DLD1 (cell line): ENCODE data around the gene SRPK2.

Source experiments
- in situ Hi-C: cut with HindIII; loops from 2 replicates; pipeline ENCODE4 v1.10.0; 2017; ENCODE audit warnings: low sequenced_read_pairs

The SRPK2 gene

DNA sequence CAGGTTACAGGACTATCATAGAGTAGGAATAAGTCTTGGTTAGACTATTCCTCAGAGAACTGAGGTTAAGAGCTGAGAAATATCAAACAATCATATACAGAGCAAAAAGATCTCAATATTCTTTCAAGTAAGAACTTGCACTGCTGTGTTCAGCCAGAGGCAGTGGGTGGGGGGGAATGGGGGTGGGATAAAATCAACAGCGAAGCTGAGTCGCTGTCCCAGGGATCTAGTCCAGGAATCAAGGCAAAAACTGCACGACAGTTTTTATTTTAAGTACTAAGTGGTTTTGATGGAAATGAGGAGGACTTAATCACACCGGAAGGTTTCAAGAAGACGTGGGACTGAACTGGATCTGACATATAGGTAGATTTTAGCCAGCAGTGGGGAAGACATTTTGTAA, 159.1 kb downstream of the SRPK2 start:
- in situ Hi-C loops = no loop called here

DNA sequence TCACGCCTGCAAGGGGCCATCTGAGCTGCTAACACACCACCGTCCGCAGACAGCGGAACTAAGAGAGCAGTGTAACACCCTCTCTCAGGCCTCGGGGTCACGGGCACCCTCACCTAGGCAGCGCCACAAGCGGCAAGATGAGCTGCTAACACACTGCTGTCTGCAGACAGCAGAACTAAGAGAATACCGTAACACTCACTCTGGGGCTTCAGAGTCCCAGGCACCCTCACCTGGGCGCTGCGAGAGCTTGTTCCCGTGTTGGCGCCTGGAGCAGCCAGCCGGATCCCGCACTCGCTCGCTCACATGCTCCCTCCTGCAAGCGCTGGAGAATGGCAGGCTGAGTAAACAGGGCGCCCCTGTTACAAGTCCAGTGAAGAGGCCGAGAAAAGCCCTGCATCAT, 160.2 kb downstream of the SRPK2 start:
- in situ Hi-C loops = no loop called here

DNA sequence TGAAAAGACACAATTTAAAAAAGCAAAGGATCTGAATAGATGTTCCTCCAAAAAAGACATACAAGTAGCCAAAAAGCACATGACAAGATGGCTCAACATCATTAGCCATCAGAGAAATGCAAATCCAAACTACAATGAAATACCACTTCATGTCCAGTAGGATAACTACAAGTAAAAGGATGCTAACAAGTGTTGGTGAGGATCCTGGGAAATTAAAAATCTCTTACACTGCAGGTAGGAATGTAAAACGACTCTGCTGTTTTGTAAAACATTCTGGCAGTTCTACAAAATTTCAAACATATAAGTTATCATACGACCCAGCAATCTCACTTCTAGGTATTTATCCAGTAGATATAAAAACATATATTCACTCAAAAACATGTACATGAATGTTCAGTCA, 161.3 kb downstream of the SRPK2 start:
- in situ Hi-C loops = no loop called here

DNA sequence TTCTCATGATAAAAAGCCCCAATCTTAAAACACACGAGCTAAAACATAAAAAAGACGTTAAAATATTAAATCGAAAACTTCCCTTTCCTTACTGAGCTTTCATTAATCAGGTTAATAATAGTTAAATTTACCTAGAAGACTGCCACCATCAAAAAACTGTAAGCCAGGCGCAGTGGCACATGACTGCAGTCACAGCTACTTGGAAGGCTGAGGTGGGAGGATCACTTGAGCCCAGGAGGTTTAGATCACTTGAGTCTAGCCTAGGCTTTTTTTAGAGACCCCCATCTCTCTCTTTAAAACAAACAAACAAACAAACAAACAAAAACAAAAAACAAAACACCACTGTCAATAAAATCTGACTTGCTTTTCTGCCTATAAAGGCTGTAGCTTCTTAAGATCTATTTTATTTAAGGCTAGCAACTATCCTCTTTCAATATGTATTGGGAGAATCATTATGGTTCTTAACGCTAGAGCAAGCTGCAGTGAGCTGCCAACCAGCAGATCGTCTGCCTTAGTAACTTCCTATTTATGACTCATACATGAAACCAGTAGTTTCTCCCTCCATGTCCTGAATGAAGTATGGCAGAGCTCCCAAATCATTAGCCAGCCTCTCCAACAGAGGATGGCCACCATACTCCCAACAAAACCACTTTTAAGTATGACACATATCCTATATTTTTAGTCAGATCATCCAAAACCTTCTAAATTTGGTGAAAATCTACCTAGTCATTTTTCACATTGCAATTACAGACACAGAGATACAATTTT, 163.7 kb downstream of the SRPK2 start:
- in situ Hi-C loops = no loop called here

DNA sequence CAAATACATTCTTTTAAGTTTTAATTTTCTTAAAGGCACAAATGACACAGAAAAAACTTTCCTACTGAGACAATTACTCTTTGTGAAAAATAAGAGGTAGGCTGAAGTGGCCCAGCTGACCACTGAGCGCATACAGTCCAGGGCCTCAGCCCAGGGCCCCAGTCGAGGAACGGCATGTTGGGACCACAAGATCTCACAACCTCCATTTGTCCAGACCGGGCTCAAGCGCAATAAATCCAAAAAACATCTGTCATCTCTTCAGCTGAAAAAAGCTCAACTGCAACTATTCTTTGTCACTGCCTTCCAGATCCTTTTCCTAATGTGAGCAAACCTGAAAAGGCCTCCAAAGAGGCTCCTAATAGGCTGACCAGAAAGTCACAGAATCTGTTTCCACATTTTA, 165.8 kb downstream of the SRPK2 start:
- in situ Hi-C loops = no loop called here

DNA sequence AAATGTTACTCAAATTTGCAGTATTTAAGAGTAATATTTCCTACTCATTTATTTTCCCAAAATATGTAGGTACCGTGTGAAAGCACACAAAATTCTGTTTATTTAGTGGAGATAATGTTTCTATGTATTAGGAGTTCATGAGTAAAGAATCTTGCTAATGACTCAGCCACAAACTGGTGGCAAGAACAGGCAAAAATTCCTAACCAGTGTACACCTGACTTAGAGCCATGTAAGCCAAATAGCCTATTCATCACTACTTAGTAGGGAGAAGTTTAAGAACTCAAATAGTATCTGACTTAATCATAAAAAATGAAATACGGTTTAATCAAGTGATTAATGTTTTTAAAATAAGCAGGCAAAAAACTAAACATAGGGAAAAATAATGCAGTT, 169.0 kb downstream of the SRPK2 start:
- in situ Hi-C loops = no loop called here

DNA sequence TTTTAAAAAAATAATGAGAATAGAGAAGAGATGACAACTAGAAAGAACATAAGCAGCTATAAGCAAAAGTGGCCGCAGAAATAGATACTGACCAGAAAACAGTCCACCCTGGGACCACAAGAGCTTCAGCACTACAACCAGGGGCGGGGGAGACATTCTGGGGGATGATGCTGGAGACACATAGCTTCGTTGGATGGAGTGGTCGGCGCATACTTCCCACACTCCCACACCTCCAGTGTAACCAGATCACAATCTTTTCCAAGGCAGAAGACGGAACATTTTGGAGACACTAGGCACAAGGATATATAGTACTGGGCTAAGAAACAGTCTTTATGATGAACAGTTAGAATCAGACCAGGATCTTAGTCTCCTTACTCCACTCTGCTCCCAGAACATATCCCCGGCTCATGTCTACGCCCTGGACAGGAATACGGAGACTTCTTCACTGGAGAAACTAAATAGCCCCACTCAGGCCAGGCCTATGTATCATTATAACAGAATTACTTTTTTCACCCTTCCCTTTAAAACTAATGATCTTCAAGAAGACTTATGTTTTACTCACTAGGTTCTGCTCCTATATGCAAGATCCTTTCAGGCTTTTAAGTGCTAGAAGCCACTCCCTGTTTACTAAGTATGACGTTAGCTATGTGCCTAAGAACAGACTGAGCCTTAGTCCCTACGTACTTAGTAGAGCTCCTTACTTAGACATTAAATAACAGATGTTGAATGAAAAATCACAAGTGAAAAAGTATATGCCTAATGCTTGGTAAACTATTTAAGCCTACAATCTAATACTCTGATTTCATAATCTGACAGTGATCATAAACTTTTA, 169.6 kb downstream of the SRPK2 start:
- in situ Hi-C loops = no loop called here

DNA sequence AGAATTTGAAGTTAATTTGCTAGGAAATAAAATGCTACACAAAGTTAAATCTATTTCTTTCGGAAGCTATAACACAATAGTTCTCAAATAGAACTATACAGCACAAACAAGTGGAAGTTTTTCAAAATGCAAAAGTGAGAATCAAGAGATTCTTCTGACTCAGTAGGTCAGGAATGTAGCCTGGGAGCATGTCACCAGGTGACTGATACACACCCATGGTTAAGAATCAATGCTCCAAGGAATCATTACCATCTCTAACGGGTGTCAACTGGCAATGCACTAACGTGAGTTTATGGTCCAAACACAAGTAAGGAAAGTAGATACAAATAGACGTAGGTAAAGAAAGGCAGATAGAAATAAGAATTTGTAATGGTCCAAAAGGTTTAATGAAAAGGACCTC, 170.5 kb downstream of the SRPK2 start:
- in situ Hi-C loops = no loop called here

DNA sequence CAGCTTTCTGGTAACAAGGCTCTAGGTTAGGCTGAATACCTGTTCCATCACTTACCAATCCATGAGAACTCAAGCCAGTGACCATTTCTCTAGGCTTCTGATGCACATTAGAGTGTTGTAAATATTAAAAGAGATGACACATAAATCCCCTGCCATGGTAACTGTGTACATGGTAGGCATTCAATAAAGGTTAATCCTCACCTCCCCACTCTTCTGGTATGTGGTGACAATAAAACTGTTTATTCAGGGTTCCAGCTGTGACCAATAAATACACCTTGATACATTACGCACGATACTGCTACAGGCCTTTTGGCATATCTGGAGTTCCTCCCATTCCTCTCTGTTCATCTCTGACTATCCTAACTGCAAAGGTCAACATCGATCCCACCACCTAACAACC, 171.9 kb downstream of the SRPK2 start:
- in situ Hi-C loops = no loop called here

DNA sequence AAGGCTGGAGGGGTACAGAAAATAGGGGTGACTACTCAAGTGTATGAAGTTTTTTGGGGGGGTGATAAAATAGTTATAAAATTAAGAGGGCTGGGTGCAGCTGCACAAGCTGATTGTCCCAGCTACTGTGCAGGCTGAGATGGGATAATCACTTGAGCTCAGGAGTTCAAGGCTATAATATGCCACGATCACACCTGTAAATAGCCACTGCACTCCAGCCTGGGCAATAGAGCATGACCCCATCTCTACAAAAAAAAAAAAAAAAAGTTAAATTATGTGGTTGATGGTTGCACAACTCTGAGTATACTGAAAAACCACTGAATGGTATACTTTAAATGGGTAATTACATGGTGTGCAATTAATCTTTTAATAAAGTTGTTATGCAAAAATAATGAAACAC, 172.9 kb downstream of the SRPK2 start:
- in situ Hi-C loops = no loop called here

DNA sequence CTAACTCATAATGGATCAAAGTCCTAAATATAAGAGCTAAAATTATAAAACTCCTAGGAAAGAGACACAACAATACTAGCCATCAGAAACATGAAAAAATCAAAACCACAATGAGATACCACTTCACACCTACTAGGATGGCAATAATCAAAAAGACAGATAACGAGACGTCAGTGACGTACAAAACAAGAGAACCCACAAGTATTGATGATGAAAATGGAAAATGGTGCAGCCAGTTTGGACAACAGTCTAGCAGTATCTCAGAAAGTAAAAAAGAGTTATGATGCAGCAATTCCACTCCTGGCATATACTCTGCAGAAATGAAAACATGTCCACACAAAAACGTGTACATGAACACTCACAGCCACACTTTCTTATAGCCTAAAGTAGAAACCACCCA, 173.5 kb downstream of the SRPK2 start:
- in situ Hi-C loops = no loop called here

DNA sequence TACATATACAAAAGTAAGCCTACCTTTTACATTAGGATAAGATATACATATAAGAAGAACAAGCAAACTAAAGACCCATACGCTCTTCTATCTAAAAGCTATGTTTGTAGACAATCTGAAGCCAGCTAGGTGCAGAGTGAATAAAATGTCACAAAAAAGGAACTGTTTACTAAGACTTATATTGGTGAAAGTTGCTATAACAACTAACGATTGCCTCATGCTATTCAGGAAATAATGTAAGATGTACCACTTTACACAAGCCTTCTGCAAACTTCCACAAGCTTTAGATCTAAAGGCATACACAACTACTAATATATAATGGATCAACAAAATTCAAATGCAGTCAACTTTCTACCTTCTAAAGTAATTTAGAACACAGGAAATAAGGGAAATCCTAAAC, 175.1 kb downstream of the SRPK2 start:
- in situ Hi-C loops = no loop called here

DNA sequence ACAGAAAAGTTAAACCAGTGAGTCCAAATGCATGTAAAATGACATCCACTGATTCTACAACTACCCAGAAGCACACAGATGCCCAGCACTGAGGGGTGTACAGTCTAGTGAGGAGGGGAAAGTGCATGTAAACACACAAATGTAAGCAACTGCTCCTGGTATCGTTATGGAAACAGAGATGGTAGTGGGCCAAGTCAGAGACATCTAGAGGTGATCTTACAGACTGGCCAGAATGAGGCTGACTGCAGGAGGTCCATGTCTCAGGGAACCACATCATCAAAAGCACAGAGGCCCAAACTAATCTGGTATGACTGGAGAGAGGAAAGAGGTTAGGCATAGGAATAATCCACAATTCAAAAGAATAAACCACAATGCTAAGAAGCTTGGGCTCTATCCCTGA, 176.5 kb downstream of the SRPK2 start:
- in situ Hi-C loops = no loop called here

DNA sequence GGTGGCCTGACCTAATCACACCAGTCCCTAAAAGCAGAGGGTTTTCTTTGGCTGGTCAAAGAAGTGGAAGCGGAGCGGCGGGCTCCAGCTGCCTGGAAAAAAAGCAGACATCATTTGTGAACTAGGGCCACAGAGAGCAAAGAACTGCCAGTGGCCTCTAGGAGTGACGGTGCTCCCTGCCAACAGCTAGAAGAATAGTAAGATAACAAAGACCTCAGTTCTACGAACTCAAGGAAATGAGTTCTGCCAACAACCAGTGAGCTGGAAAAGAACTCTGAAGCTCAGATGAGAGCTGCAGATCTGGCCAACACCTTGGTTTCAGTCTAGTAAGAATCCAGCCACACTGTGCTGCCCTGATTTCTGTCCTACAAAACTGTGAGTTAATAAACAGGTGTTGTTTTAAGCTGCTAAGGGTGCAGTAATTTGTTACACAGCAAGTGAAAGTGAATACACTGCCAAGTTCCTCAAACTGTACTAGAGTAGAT, 178.0 kb downstream of the SRPK2 start:
- in situ Hi-C loops = no loop called here

DNA sequence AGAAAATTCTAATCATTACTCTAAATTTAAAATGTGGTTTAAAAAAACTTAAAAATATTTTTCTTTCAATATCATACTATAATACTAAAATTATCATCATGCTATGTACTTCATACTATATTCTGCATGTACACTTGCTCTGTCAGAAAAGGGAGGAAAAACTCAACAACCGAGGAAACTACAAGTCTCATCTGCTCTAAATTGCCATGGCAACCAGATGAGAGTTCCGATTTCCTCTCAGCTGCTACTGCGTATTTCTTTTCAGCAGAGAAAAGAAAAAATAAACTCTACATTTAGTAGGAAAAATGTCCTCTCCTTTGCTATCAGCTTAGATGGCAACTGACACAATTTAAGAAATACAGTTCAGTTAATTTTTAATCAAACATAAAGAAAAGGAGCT, 178.9 kb downstream of the SRPK2 start:
- in situ Hi-C loops = no loop called here

DNA sequence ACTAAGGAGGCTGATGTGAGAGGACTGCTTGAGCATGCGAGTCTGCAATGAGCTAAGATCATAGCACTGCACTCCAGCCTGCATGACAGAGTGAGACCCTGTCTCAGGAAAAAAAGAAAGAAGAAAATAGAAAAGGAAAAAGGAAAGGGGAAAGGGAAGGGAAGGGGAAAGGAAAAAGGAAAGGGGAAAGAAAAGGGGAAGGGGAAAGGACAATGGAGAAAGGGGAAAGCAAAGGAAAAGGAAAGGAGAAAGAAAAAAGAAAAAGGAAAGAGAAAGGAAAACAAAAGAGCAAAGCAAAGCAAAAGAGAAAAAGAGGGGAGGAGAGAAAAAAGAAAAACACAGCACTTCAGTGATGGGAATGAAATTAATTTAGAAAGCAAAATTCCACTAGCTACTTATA, 179.3 kb downstream of the SRPK2 start:
- in situ Hi-C loops = no loop called here

DNA sequence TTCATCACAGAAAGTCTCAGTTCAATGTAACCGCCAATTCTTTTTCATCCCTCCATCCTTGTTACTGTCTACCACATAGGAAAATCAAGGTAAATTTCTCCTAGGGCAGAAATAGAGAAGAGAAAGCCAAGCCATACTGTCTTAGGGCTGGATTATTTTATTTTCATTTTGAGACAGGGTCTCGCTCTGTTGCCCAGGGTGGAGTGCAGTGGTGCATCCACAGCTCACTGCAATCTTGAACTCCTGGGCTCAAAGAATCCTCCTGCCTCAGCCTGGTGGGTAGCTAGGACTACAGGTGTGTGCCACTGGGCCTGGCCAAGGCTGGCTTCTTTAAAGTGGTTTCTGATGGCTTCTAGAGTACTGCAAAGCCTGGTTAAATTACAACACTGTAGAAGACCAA, 181.7 kb downstream of the SRPK2 start:
- in situ Hi-C loops = no loop called here

DNA sequence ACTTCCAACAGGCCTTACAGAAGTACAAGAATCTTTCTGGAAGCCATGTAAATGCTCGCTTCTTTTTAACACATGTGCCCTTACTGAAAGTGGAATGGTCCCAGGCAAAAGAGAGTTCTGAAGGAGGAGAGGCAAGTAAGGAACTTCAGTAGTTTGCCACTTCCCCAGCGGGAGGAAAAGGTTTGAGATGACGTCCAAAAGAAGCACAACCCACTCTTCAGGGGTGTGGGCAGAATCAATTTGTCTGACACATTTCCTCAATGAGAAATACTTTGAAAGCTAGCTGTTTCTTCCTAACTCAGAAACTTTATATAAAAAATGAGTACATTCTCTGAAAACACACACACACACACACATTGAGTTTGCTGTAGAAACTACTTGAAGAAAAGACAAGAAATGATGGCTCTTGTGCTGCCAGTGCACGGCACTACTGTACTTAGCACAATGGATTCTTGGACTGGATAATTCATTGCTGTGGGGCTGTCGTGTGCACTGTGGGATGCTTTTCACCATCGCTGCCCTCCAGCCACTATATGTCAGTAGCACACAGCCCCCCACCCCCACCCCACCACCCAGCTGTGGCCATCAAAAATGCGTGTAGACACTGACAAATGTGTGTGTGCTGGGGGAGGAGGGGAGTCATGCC, 183.0 kb downstream of the SRPK2 start:
- in situ Hi-C loops = no loop called here

DNA sequence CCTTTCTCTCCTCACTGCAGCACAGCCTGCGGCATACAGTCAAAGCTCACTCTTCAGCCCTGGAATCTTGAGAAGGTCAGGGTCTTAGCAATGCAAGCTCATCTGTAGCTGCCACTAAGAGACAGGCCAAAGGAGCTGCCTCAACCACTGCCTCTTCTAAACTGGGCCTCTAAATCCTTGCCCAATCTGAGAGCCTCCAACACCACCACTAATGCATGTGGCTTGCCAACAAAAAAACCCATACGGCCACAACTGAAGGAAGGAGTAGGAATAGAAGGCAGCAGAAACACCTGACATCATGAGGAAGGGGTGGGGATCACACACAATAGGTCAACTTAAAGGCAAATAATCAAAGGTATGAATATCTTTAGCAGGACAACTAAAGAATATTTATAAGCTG, 183.8 kb downstream of the SRPK2 start:
- in situ Hi-C loops = no loop called here

DNA sequence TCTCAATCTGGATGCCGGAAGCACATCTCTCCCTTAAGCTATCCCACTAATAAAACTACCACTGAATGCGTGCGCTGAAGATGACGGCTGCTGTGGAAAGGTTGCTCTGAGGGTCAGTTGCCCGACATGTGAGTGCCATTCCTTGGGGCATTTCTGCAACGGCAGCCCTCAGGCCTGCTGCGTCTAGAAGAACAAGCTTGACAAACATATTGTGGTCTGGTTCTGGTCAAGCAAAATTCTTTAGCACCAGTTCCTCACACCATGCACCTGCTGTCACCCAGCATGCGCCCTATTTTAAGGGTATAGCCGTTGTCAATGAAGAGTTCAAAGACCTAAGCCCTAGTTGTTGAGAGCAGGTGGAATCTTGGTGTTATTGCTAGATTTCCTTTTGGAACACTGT, 184.2 kb downstream of the SRPK2 start:
- in situ Hi-C loops = no loop called here

DNA sequence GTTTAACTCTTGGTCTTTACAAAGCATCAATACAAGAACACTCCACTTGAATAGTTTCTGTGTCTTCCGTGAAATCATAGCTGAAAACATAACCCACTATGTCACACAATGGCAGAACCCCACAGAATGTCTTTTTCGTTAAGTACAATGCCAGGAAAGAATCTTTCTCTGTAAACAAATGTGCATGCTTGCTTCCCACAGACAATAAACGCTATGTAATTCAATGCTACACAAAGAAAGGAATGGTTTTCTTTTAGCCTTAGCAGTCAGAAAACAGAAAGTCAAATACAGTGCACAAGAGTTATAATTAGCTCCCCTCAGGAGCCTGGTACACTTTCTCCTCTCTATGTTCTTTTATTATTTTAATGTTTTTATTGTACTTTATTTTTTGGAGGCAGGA, 186.1 kb downstream of the SRPK2 start:
- in situ Hi-C loops = no loop called here

DNA sequence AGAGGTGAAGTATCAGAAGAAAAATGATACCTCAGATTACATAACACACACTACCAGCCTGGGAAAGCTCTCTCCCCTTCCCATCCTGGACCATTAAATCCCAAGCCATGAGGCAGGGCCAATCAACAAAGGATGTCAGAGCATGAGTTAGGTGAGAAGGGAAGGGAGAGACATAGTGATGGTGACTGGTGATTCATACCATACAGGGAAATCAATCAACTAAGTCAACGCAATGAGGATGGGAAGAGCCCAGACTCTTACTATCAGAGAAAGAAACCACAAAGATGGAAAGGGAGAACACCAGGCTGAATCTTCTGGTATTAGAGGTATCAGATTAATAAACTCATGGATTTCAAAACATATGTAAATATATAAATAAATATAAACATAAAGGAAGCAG, 189.3 kb downstream of the SRPK2 start:
- in situ Hi-C loops = no loop called here
